ENCODE results near the gene EXD1. TPM values are rescaled to one million over a fixed set of nuclear protein-coding genes. Genes with fewer than 3 reads are reported as not detected.
"Not testable (repeated sequence)": the region's sequence is repeated elsewhere in the genome, so short reads cannot be mapped to it uniquely, and the experiment has no call there.

Gene EXD1
- total RNA-seq, 2 donors from 2014 or later, result not detected

DNA sequence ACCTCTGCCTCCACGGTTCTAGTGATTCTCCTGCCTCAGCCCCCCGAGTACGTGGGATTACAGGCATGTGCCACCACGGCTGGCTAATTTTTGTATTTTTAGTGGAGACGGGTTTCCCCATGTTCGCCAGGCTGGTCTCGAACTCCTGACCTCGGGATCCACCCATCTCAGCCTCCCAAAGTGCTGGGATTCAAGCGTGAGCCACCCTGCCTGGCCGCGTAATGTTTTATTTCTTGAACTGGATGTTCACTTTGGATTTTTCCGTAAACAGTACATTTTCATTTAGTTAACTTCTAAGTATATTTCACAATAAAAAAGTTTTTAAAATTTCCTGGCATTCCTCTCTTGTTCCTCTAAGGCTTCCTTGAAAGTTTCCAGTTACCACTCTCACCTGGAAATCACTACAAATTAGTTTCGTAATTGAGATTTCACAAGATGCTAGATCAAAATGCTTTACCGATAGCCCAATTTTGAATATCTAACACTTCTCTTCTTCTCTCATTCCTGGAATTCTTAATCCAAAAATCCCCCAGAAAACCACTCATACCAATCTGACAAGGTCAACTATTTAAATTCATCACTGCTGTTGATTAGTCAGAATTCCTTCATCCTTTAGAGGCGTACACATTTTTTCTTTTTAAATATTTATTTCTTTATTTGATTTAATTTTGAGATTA, 69.8 kb downstream of the EXD1 start:
- DNase-seq (no peak), ATAC-seq (peak; percentile 38 to 86)
- intact Hi-C loops (cut with DNase I), result no loop called here

DNA sequence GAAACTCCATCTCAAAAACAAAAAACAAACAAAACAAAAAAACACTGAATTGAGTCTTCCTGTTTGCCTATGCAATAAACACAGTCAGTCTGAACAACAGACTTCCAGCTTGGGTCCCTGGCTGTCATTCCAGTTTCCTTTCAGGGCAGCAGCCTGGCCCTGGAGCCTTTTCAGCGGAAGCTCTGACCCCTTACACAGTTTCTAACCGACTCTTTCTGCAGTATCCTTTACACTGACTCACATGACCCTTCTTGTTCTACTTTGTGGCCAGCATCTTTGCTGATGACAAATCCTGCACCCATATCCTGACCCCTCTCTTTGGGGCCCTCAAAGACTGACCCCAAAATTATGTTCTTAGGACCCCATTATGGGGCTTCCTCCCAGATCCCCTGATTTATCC, 76.1 kb downstream of the EXD1 start:
- ATAC-seq (no peak), DNase-seq (no peak)
- intact Hi-C loops (cut with DNase I), result no loop called here

DNA sequence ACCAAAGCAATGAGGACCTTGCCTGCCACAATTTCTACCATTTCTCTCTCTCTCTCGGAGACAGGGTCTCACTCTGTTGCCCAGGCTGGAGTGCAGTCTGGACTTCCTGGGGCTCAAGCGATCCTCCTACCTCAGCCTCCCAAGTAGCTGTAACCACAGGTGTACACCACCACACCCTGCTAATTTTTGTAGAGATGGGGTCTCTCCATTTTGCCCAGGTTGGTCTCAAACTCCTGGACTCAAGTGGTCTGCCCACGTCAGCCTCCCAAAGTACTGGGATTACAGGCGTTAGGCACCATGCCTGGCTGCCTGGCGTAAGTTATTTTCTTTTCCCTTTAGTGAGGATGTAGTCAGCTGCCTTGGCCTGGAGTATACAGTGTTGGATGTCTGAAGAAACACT, 76.8 kb downstream of the EXD1 start:
- no peak for DNase-seq
- intact Hi-C loops (cut with DNase I), result no loop called here
- ATAC-seq, result no peak

GRCh38 chr15:41151451-41152005, 79.0 kb downstream of the EXD1 start:
- ATAC-seq, result no peak
- intact Hi-C loops (cut with DNase I), result no loop called here
- DNase-seq, result no peak

DNA sequence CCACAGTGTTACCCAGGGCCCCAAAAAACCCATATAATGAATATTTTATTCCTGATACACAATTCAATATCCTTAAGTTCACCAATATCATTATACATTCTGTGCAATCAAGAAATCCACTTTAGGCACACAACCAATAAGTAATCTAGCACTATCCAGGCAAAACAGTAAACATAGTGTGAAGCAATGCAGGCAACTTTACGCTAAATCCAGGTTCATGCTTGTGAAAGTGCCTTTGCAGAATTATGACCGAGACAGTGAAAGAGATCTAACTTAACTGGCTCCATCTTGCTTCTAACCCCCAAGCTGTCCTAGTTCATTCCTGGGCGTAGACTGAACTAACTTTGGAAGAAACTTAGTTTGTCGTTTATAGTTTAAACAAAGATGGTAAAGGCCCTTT, 80.3 kb downstream of the EXD1 start:
- intact Hi-C loops (cut with DNase I), result no loop called here
- no peak for DNase-seq
- no peak for ATAC-seq

- DNase-seq (no peak), ATAC-seq (no peak)
- intact Hi-C loops (cut with DNase I), result no loop called here
Observed at GRCh38 chr15:41148065-41148464, 82.5 kb downstream of the EXD1 start.

GRCh38 chr15:41139619-41140018, 90.9 kb downstream of the EXD1 start:
- no peak for ATAC-seq

DNA sequence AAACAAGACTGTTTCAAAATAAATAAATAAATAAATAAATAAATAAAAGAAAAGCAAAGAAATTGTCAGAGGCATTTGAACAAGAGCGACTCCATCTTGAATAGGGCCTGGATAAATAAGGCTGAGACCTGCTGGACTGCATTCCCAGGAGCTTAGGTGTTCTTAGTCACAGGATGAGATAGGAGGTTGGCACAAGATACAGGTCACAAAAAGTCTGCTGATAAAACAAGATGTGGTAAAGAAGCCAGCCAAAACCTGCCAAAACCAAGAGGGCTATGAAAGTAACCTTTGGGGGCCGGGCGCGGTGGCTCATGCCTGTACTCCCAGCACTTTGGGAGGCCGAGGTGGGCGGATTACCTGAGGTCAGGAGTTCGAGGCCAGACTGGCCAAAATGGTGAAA, 91.4 kb downstream of the EXD1 start:
- ATAC-seq; intact Hi-C loops (cut with DNase I); DNase-seq: not testable (repeated sequence)

More at GRCh38 chr15:41139619-41140018, 90.9 kb downstream of the EXD1 start:
- no peak for DNase-seq
- intact Hi-C loops (cut with DNase I), result no loop called here

GRCh38 chr15:41135580-41135979, 95.0 kb downstream of the EXD1 start:
- ATAC-seq; intact Hi-C loops (cut with DNase I); DNase-seq: not testable (repeated sequence)

- ATAC-seq, result no peak
- intact Hi-C loops (cut with DNase I), result no loop called here
- DNase-seq, result no peak
Observed at GRCh38 chr15:41133454-41133853, 97.1 kb downstream of the EXD1 start.

Other genes with a start within 250 kb of the EXD1 start
- 10 to 100 TPM; 11.1 to 16.8 TPM for gene INO80, start 114.5 kb downstream of the EXD1 start, total RNA-seq
- 100 to 1,000 TPM; 113 to 123 TPM for gene CHP1, start 511 bp upstream of the EXD1 start, total RNA-seq
- gene OIP5, start 101.8 kb upstream of the EXD1 start, total RNA-seq, result under 1 TPM; 0.21 to 0.41 TPM
- gene NUSAP1, start 102.1 kb upstream of the EXD1 start, total RNA-seq, result 1 to 10 TPM; 1.1 to 4.6 TPM
- 10 to 100 TPM; 23.2 to 34.8 TPM for gene NDUFAF1, start 171.7 kb upstream of the EXD1 start, total RNA-seq
- gene RTF1, start 186.3 kb upstream of the EXD1 start, total RNA-seq, result 10 to 100 TPM; 18.2 to 23.5 TPM